ENCODE data around the gene BFSP1.

Gene BFSP1

DNA sequence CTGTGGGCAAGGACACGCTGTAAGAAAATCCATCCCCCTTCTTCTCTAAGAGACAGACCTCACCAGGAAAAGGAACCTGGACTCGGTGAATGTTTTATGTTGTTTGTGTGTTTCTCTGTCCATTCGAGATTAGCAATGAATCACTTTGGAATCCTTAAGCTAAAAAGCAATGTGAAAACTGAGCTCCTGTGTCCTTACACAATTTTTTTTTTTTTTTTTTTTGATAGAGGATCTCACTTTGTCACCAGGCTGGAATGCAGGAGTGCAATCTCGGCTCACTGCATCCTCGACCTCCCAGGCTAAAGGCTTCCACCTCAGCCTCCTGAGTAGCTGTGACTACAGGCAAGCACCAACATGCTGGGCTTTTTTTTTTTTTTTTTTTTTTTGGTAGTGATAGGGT is 32.1 kb downstream of the BFSP1 start:
- no peak overlapping the region for H3K27ac Mint-ChIP-seq
- H3K36me3 Mint-ChIP-seq: no peaks in the 10 kb centered on the region
- H3K4me3 Mint-ChIP-seq: no peak overlapping the region
- ATAC-seq (no peak), DNase-seq (ENCODE audit: low spot score in 2 of 2) (no peak)
- H3K4me1 Mint-ChIP-seq: peaks cover 7% of the 10 kb centered on the region
- no peaks in the 10 kb centered on the region for H3K9me3 Mint-ChIP-seq

DNA sequence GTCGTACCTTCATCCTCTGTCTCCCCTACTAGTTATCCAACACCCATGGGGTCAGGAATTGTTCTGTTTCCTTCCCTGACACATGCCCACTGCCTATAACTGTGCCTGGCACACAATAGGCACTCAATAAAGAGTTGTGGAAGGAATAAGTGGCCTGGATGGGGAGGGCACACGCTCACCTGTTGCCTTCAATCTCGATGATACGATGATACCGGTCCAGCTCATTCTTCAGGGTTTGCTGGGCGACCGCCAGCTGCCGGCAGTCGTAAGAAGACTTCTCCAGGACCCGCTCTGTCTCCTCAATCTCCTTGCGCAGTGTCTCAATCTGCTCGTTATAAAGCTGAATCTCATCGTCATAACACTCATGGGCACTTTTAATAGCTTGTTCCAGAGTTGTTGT is 32.5 kb downstream of the BFSP1 start:
- H3K4me1 Mint-ChIP-seq: peaks cover 3% of the 10 kb centered on the region
- no peaks in the 10 kb centered on the region for H3K36me3 Mint-ChIP-seq
- no peak for ATAC-seq
- H3K4me3 Mint-ChIP-seq: no peak overlapping the region
- no peak for DNase-seq (ENCODE audit: low spot score in 2 of 2)
- H3K27ac Mint-ChIP-seq: no peak overlapping the region
- no peaks in the 10 kb centered on the region for H3K9me3 Mint-ChIP-seq

DNA sequence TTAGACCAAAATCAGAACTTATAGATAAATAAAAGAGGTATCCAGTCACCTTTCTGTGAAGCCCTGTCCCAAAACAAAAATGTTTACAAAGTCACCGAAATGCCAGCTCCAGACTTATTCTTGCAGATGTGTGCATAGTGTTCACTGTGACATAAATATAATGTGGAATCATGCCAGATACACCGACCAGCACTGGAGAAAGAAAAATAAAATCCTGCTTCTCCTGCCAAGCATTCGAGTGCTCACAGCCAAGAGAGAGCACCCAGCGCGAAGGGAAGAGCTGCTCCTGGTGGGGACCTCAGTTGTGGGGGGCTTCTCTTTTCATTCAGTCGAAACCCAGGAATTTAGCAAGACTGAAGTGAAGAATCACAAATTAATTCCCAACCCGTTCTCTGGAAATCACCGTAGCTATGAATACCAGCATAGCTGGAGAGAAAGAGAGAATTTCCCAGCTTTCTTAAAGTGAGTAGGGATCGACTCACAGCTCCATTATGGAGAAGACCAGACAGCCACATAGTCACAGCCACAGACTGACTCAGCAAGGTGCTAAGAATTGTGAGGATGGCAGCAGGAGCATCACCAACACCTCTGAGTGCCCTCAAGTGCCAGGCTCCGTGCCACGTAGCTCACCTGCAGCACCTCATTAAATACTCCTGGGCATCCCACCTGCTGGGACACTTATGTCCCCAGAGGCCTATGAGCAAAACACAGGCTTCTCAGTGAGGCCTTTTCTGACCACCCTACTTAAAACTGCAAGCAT is 33.2 kb downstream of the BFSP1 start:
- no peak for DNase-seq (ENCODE audit: low spot score in 2 of 2)
- no peak overlapping the region for H3K4me3 Mint-ChIP-seq
- no peak overlapping the region for H3K27ac Mint-ChIP-seq

DNA sequence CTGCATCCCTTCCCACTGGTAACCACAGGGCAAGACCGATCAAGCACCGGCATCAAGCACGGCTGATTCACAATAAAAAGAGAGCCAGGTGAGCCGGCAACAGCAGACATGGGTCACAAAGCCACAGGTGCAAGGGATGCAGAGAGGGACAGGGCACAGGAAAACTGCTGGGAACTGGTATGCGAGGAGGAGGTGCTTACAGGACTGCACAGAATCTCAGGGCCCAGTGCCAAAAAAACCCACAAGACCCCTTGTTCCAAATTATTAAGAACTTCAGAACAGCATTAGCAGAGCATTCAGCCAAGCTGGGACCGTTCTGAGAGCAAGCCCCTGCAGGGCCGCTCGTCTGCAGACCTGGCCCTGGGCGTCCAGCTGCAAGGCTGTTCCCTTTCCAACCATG is 35.4 kb downstream of the BFSP1 start:
- Mint-ChIP-seq H3K4me1 (no peaks in the 10 kb centered on the region), H3K4me3 (no peak overlapping the region), H3K9me3 (no peaks in the 10 kb centered on the region), H3K27ac (no peak overlapping the region), H3K36me3 (no peaks in the 10 kb centered on the region)
- DNase-seq (ENCODE audit: low spot score in 2 of 2): no peak
- no peak for ATAC-seq

More for the DNA sequence above, 33.2 kb downstream of the BFSP1 start:
- Mint-ChIP-seq H3K4me1 (no peaks in the 10 kb centered on the region), H3K36me3 (no peaks in the 10 kb centered on the region), H3K9me3 (no peaks in the 10 kb centered on the region)
- no peak for ATAC-seq

DNA sequence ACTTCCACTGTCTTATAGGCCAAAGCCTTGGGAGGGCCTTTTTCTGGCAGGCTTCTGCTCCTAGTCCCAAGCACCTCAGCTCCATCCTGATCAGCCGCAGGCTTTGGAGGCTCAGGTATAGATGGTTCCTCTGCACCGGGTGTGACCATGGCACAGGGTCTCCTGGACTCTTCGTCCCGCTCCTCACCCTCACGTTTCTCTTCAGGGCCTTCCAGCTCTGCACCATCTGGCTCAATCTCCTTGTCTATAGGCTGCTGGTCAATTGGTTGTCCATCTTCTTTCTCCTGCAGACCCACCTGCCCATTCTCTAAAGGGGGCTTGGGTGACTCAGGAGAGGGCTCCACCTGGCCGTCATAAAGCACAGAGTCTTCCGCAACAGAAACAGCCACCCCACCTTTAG is 37.0 kb downstream of the BFSP1 start:
- H3K27ac Mint-ChIP-seq: no peak overlapping the region
- H3K4me1 Mint-ChIP-seq: no peaks in the 10 kb centered on the region
- ATAC-seq: no peak
- no peaks in the 10 kb centered on the region for H3K36me3 Mint-ChIP-seq
- no peak for DNase-seq (ENCODE audit: low spot score in 2 of 2)
- no peak overlapping the region for H3K4me3 Mint-ChIP-seq
- H3K9me3 Mint-ChIP-seq: no peaks in the 10 kb centered on the region

DNA sequence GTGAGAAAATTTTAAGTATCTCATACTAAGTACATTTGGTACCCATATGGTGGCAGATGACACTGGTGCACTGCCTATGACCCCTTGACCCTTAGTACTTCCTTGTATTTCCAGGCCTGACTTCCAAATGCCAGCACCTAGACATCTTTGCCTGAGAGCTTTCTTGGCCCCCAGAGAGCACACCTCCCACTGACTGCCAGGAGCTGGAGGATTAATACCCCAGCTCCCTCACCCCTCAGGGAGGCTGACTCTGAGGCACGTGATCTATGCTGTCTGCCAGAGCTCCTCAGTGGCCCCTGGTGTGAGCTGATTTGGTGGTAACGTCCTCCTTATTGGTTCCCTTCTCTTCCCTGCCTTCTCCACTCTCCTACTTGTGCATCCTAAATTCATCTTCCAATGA is 38.0 kb downstream of the BFSP1 start:
- no peaks in the 10 kb centered on the region for H3K9me3 Mint-ChIP-seq
- no peak overlapping the region for H3K4me3 Mint-ChIP-seq
- ATAC-seq (no peak), DNase-seq (ENCODE audit: low spot score in 2 of 2) (no peak)
- no peaks in the 10 kb centered on the region for H3K36me3 Mint-ChIP-seq
- no peaks in the 10 kb centered on the region for H3K4me1 Mint-ChIP-seq
- H3K27ac Mint-ChIP-seq: no peak overlapping the region

DNA sequence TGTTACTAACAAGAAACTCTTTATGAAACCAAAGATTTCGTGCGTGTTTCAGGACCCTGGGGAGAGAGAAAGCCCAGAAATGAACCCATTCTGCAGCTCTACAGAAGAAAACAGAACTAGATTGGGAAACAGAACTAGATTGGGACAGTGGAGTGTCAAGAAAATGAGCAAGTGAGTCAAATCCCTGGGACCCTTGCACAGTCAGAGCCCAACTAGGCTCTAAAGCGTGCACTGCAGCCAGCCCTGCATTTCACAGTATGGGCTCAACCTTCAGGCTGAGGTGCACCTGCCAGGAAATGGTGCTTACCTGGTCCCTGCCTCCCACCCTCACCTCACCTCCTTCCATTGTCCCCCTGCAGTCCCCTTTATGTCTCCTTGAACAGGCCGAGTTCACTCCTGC is 39.7 kb downstream of the BFSP1 start:
- Mint-ChIP-seq H3K9me3 (no peaks in the 10 kb centered on the region), H3K27ac (no peak overlapping the region), H3K36me3 (no peaks in the 10 kb centered on the region), H3K4me3 (no peak overlapping the region), H3K4me1 (no peaks in the 10 kb centered on the region)
- no peak for ATAC-seq
- no peak for DNase-seq (ENCODE audit: low spot score in 2 of 2)

DNA sequence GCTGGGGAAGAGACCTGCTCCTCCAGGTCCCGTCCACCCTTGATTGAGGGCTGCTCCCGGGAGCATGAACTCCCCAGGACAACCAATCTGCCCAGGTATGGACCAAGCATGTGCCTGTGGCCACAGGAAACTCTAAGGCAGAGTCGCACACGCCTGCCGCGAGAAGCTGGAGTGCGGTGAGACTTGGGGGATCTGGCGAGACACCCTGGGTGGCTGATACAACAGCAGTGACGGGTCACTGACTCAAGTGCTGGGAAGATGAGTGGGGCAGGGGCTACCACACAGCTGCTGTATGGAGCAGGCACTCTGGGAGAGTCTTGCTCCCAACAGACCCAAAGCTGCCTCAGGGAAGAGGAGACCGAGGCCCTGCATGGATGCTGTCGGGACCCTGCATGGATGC is 40.1 kb downstream of the BFSP1 start:
- Mint-ChIP-seq H3K27ac (no peak overlapping the region), H3K36me3 (no peaks in the 10 kb centered on the region), H3K4me3 (no peak overlapping the region), H3K4me1 (no peaks in the 10 kb centered on the region), H3K9me3 (no peaks in the 10 kb centered on the region)
- ATAC-seq (no peak), DNase-seq (ENCODE audit: low spot score in 2 of 2) (no peak)

DNA sequence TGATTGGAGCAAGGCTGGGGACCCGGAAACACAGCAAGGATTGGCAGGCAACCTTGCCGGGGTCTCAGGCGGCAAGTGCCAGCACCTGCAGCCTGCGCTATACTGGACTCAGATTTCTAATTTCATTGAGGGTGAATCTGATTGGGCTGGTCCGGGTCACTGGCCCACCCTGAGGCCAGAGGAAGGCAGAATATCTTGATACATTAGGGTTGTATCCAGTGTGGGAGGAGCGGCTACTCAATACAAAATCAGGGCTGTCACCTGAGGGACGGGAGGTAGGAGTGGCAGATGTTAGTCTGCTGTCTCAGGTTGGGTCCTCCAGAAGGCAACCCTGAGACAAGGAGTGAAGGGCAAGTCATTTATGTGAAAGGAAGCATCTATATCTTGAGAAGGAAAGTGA is 40.7 kb downstream of the BFSP1 start:
- no peaks in the 10 kb centered on the region for H3K9me3 Mint-ChIP-seq
- no peak for DNase-seq (ENCODE audit: low spot score in 2 of 2)
- H3K4me3 Mint-ChIP-seq: no peak overlapping the region
- H3K27ac Mint-ChIP-seq: no peak overlapping the region
- no peaks in the 10 kb centered on the region for H3K36me3 Mint-ChIP-seq
- no peak for ATAC-seq
- H3K4me1 Mint-ChIP-seq: no peaks in the 10 kb centered on the region

DNA sequence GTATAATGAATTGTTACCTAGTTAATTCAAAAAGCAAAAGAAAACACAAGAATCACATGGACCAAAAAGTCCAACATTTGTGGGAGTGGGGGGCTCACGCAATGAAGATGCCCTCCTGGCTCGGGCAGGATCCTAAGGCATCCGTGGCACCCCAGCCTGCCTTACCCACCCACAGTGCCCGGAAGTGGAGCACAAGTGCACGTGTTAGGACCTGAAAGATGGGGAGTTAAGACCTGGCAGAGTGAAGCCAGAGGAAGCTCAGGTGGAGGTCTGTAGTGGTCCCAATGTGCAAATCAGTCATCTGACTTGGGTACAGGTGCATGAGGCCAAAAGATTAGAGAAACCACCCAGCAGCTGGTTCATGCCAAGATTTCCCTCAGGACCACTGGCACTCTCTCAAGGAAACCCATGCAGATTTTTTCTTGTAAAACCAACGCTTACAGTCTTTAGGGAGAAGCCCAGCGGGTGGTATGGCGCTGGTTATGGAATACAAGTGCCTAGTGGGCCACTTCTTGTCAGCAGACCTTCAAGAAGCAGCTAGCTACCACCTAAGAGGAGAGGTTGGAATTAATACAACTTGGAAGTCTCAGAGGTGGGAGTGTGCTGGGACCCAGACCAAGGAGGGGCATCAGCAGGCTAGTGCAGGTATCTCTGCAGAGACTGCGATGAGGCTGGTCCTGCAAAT is 42.1 kb downstream of the BFSP1 start:
- ATAC-seq (no peak), DNase-seq (ENCODE audit: low spot score in 2 of 2) (no peak)
- Mint-ChIP-seq H3K4me1 (no peaks in the 10 kb centered on the region), H3K4me3 (no peak overlapping the region), H3K9me3 (no peaks in the 10 kb centered on the region), H3K36me3 (no peaks in the 10 kb centered on the region), H3K27ac (no peak overlapping the region)

DNA sequence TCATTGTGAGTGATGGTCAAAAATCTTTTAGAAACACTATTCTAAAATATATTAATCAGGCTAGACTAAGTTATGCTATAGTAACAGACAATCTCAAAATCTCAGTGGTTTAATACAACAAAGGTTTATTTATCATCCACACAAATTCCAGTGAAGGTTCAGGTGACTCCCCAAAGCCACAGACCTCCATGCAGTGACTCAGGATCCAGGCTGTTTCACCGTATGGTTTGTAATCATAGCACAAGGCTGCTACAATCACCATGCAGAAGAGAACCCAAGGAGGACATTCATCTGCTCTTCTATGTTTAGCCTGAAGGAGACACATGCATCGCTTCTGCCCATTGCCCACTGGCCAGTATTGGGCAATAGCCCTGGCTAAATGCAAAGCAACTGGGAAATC is 46.2 kb downstream of the BFSP1 start:
- Mint-ChIP-seq H3K4me3 (no peak overlapping the region), H3K36me3 (no peaks in the 10 kb centered on the region), H3K4me1 (no peaks in the 10 kb centered on the region), H3K27ac (no peak overlapping the region), H3K9me3 (no peaks in the 10 kb centered on the region)
- ATAC-seq (no peak), DNase-seq (ENCODE audit: low spot score in 2 of 2) (no peak)

DNA sequence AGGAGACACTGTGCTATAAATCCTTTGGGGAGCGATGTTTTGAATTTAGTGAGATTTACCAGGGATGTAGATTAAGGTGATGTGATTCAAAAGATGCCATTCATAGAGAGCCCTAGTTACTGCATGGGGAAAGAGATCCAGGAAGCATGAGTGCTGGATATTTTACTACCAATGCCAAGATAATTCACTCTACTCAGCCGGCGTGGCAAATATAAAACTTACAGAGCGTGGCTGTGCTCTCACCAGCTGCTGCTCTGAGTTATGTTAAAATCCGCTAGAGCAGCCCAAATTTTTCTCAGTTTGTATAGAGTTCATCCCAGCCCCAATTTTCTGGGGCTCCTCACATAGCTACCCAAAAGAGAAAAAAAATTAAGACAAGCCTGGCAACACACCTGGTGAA is 48.6 kb downstream of the BFSP1 start:
- no peaks in the 10 kb centered on the region for H3K4me1 Mint-ChIP-seq
- DNase-seq (ENCODE audit: low spot score in 2 of 2): no peak
- H3K9me3 Mint-ChIP-seq: no peaks in the 10 kb centered on the region
- no peaks in the 10 kb centered on the region for H3K36me3 Mint-ChIP-seq
- ATAC-seq: no peak
- no peak overlapping the region for H3K4me3 Mint-ChIP-seq
- H3K27ac Mint-ChIP-seq: no peak overlapping the region

DNA sequence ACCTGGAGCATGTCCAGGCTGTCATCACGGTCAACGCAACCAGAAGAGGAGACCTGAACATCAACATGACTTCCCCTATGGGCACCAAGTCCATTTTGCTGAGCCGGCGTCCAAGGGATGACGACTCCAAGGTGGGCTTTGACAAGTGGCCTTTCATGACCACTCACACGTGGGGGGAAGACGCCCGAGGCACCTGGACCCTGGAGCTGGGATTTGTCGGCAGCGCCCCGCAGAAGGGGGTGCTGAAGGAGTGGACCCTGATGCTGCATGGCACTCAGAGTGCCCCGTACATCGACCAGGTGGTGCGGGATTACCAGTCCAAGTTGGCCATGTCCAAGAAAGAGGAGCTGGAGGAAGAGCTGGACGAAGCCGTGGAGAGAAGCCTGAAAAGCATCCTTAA is 49.5 kb downstream of the BFSP1 start:
- no peaks in the 10 kb centered on the region for H3K9me3 Mint-ChIP-seq
- H3K4me3 Mint-ChIP-seq: no peak overlapping the region
- no peak overlapping the region for H3K27ac Mint-ChIP-seq
- no peaks in the 10 kb centered on the region for H3K4me1 Mint-ChIP-seq
- DNase-seq (ENCODE audit: low spot score in 2 of 2): no peak
- no peak for ATAC-seq
- no peaks in the 10 kb centered on the region for H3K36me3 Mint-ChIP-seq

DNA sequence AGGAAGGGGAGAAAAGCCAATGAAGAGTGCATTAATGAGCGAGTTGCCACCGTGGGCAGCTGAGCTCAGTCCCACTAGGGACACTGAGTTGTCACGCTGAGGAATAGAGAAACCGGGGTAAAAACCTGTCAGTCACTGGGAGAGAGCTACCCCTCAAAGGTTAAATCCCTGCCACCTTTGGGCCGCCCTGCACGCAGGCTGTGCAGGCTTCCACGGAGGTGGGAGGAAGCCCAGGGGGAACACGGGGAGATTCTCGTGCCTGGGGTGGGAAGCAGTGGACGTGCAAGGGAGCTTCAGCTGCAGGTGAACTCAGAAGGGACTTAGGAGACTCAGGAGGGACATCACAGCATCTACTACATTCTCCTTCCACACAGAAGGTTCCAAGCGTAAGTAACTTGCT is 50.5 kb downstream of the BFSP1 start:
- ATAC-seq (no peak), DNase-seq (ENCODE audit: low spot score in 2 of 2) (no peak)
- Mint-ChIP-seq H3K4me3 (no peak overlapping the region), H3K27ac (no peak overlapping the region), H3K4me1 (no peaks in the 10 kb centered on the region), H3K36me3 (no peaks in the 10 kb centered on the region), H3K9me3 (no peaks in the 10 kb centered on the region)

DNA sequence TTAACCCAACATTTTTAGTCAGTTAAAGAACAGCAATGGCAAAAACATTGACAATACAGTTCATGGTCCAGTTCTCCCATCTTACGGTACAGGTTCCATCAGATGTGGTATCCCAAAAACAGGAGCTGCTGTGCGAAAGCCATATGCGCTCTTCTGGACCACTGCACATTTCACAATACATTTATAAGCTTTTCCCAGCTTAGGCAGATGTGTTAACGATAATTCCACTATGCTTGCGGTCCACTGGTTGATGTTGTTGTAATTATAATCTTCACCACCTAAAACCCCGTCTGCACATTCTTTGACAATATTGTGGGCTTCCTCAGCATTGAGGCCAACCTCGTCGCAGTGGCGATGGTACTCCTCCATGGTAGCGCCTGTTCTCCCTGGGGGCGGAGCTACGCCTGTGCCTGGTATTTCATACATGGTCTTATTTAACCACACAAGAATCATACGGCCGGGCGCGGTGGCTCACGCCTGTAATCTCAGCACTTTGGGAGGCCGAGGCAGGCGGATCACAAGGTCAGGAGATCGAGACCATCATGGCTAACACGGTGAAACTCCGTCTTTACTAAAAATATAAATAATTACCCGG is 52.0 kb downstream of the BFSP1 start:
- DNase-seq (ENCODE audit: low spot score in 2 of 2) (no peak), ATAC-seq (no peak)
- Mint-ChIP-seq H3K4me3 (no peak overlapping the region), H3K27ac (no peak overlapping the region), H3K36me3 (no peaks in the 10 kb centered on the region), H3K9me3 (no peaks in the 10 kb centered on the region), H3K4me1 (no peaks in the 10 kb centered on the region)

DNA sequence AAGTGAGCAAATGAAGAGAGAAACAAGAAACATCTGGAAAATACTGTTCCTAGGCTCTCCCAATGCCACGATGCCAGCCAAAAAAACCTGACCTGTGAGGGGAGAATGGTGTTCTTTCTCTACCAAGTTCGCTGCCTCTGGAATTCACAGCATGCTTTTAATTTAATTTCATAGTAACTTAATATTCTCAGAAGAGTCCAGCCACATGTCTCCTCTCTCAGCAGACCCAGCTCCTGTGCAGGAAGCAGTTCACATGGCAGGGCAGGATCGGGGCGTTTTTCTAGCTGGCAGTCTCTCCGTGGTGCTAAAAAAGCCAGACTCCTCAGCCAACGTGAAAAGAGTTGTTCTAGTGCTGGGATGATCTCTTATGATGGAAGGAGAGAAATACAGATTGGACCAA is 57.5 kb downstream of the BFSP1 start:
- DNase-seq (ENCODE audit: low spot score in 2 of 2): no peak
- Mint-ChIP-seq H3K4me1 (no peaks in the 10 kb centered on the region), H3K36me3 (no peaks in the 10 kb centered on the region), H3K9me3 (no peaks in the 10 kb centered on the region), H3K4me3 (no peak overlapping the region), H3K27ac (no peak overlapping the region)
- ATAC-seq: no peak
